Liver (tissue), 9 donors: ENCODE measurements around the gene CFAP65. TPM values are rescaled to one million over a fixed set of nuclear protein-coding genes. Genes with fewer than 3 reads are reported as not detected.

ENCODE experiments used
- DNase-seq: peaks from one replicate; pipeline ENCODE4 v3.0.0-alpha.2; 2017; ENCODE audit warnings: low spot score
- H3K27ac ChIP-seq, 2 donors: one replicate each; pipeline ENCODE4 v1.7.0; 2013; ENCODE audit warnings: inconsistent platforms in 2 of 2, low read length in 2 of 2, control low read depth in 1 of 2, low read depth in 1 of 2, mild to moderate bottlenecking in 1 of 2
- H3K27me3 ChIP-seq, 4 donors: one replicate each; pipeline versions ENCODE4 v1.6.1 to v1.7.0; 2013; ENCODE audit warnings: low read length in 3 of 4, inconsistent platforms in 1 of 4, mild to moderate bottlenecking in 1 of 4, moderate library complexity in 1 of 4; ENCODE audit not compliant: control insufficient read depth in 4 of 4, insufficient read depth in 4 of 4
- H3K36me3 ChIP-seq, 4 donors: one replicate each; pipeline versions ENCODE4 v1.6.1 to v1.7.0; 2013; ENCODE audit warnings: low read length in 3 of 4, mild to moderate bottlenecking in 3 of 4, low read depth in 1 of 4, moderate library complexity in 1 of 4; ENCODE audit not compliant: control insufficient read depth in 4 of 4, insufficient read depth in 3 of 4
- H3K4me1 ChIP-seq, 4 donors: one replicate each; pipeline versions ENCODE4 v1.6.1 to v1.7.0; 2013; ENCODE audit warnings: low read length in 3 of 4, mild to moderate bottlenecking in 3 of 4, moderate library complexity in 1 of 4; ENCODE audit not compliant: control insufficient read depth in 4 of 4, insufficient read depth in 4 of 4
- H3K4me3 ChIP-seq, 3 donors: one replicate each; pipeline versions ENCODE4 v1.6.1 to v1.7.0; 2013; ENCODE audit warnings: low read length in 3 of 3, control low read depth in 1 of 3, low read depth in 1 of 3, mild to moderate bottlenecking in 1 of 3
- H3K9ac ChIP-seq, 2 donors: one replicate each; pipeline ENCODE4 v1.7.0; 2013; ENCODE audit warnings: low read length in 2 of 2, mild to moderate bottlenecking in 2 of 2, moderate library complexity in 2 of 2, control low read depth in 1 of 2, low read depth in 1 of 2
- H3K9me3 ChIP-seq, 4 donors: one replicate each; pipeline versions ENCODE4 v1.6.1 to v1.7.0; 2013; ENCODE audit warnings: low read length in 3 of 4; ENCODE audit not compliant: control insufficient read depth in 4 of 4
- CTCF ChIP-seq: fragments of 150-350 bp; IDR thresholded peaks from 2 replicates; pipeline ENCODE4 v1.5.1; 2017; ENCODE audit warnings: improper control_type of control experiment, low read depth, low read length; ENCODE audit not compliant: missing input control
- FOXA1 ChIP-seq: IDR thresholded peaks from 2 replicates; pipeline ENCODE4 v1.6.1; 2016; ENCODE audit warnings: antibody characterized with exemption
- FOXA2 ChIP-seq: IDR thresholded peaks from 2 replicates; pipeline ENCODE4 v1.6.1; 2016; ENCODE audit warnings: antibody characterized with exemption
- GABPA ChIP-seq, 2 donors: IDR thresholded peaks in 1 of 2; conservative IDR thresholded peaks in 1 of 2; 2 replicates each; pipeline ENCODE4 v1.6.1; 2016; ENCODE audit warnings: antibody characterized with exemption in 2 of 2, mild to moderate bottlenecking in 1 of 2, moderate library complexity in 1 of 2
- HNF4A ChIP-seq, 2 donors: conservative IDR thresholded peaks; 2 replicates each; pipeline ENCODE4 v1.6.1; 2016; ENCODE audit warnings: antibody characterized with exemption in 2 of 2, mild to moderate bottlenecking in 2 of 2
- HNF4G ChIP-seq: IDR thresholded peaks from 2 replicates; pipeline ENCODE4 v1.6.1; 2016; ENCODE audit warnings: antibody characterized with exemption
- JUND ChIP-seq, 2 donors: IDR thresholded peaks; 2 replicates each; pipeline ENCODE4 v1.6.1; 2016; ENCODE audit warnings: antibody characterized with exemption in 2 of 2
- NR2F2 ChIP-seq: IDR thresholded peaks from 2 replicates; pipeline ENCODE4 v1.6.1; 2016; ENCODE audit warnings: antibody characterized with exemption
- RAD21 ChIP-seq, 2 donors: IDR thresholded peaks; 2 replicates each; pipeline ENCODE4 v1.6.1; 2016; ENCODE audit warnings: antibody characterized with exemption in 2 of 2, mild to moderate bottlenecking in 2 of 2
- REST ChIP-seq: IDR thresholded peaks from 2 replicates; pipeline ENCODE4 v1.6.1; 2016; ENCODE audit warnings: antibody characterized with exemption, mild to moderate bottlenecking
- RXRA ChIP-seq, 2 donors: IDR thresholded peaks; 2 replicates each; pipeline ENCODE4 v1.6.1; 2017 to 2018; ENCODE audit warnings: antibody characterized with exemption in 2 of 2, mild to moderate bottlenecking in 1 of 2
- YY1 ChIP-seq: IDR thresholded peaks from 2 replicates; pipeline ENCODE4 v1.6.1; 2016; ENCODE audit warnings: antibody characterized with exemption, mild to moderate bottlenecking
- ZBTB33 ChIP-seq: IDR thresholded peaks from 2 replicates; pipeline ENCODE4 v1.6.1; 2016; ENCODE audit warnings: antibody characterized with exemption
- WGBS: extraction: QIAGEN DNeasy Blood & Tissue Kit; methylation state at CpG from one replicate; pipeline ENCODE4 v1.1.7; 2013; 5-methylcytosine and 5-hydroxymethylcytosine counted together
- polyA plus RNA-seq, 2 donors: library from polyadenylated mRNA; stranded (reverse) in 1 of 2; unstranded in 1 of 2; fragments of 200-250 nt in 1 of 2; fragments of >200 nt in 1 of 2; fragmentation: Nextera tagmentation in 1 of 2; extraction: Ambion mirVana in 1 of 2; gene quantifications; one replicate each; pipeline versions ENCODE4 v1.2.1 to v1.2.3, GENCODE V29; 2013 to 2015
- total RNA-seq, 2 donors: library from RNA; depleted of rRNA; stranded (reverse); fragments of >200 nt; gene quantifications; one replicate each; pipeline ENCODE4 v1.2.3, GENCODE V29; 2014
- TF ChIP-seq, protein P1 (sequence below): IDR thresholded peaks from 2 replicates; pipeline ENCODE4 v1.6.1; 2016; ENCODE audit warnings: antibody characterized with exemption
- TF ChIP-seq, protein P2 (sequence below): IDR thresholded peaks from 2 replicates; pipeline ENCODE4 v1.6.1; 2016; ENCODE audit warnings: antibody characterized with exemption
- donor health status: healthy.
- donor health status: healthy.
- donor health status: healthy.
- donor health status: healthy.
- donor health status: healthy.

The CFAP65 gene
- total and polyA plus RNA-seq, 4 donors: not detected

DNA sequence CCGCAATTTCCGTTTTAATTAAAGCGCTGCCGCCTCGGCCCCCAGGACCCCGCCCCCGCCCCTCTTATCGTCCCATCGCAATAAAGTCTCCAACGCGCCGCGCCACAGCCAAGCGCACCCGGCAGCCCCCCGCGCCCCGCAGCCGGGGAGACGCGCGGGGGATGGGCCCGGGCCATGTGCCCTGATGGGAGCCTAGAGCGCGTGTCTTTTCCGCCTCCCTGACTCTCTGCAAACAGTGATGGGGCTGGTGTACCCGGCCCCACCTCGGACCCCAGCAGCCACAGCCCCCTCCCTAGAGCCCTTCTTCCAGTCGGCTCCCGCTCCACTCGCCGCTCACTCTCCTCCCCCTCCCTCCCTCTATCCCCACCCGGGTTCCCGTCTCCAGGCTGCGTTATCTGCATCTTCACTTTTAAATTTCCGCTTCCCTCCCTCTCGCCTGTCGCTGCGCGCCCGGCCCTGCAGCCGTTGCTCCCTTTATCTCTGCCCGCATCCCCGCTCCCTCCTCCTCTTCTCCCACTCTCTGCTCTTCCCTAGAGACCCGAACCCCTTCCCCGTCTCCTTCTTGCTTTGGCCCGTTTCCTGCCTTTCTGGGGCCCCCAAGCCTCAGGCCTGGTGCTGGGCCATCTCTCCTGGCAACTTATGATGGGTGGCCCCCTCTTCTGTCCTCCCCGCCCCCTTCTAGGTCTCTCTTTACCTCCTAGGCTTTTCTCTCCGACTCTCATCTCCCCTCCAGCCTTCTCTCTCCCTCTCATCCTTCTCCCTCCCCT, 55.8 kb downstream of the CFAP65 start (continued):
- TF ChIP-seq RAD21 (IDR thresholded peaks at IDR 0.05): no peak
- TF ChIP-seq NR2F2: no peak
- TF ChIP-seq GABPA (IDR thresholded peaks at IDR 0.05 in 1 of 2, conservative IDR thresholded peaks at IDR 0.05 in 1 of 2): no peak
- TF ChIP-seq FOXA1: no peak
- TF ChIP-seq JUND (IDR thresholded peaks at IDR 0.05): no peak
- TF ChIP-seq, protein P1, sequence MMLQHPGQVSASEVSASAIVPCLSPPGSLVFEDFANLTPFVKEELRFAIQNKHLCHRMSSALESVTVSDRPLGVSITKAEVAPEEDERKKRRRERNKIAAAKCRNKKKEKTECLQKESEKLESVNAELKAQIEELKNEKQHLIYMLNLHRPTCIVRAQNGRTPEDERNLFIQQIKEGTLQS: no peak
- TF ChIP-seq FOXA2: no peak

- no peak within 1 kb of the TSS for H3K4me3 ChIP-seq
- H3K27me3 ChIP-seq: peaks cover 7 to 33% (median 20%) of the 10 kb centered on the region in 4 donors
- DNase-seq: no peak
- no peaks in the 10 kb centered on the region for H3K9me3 ChIP-seq
- peaks cover 5 to 26% (median 14%) of the 10 kb centered on the region in 4 donors for H3K4me1 ChIP-seq
- H3K36me3 ChIP-seq: no peaks in the 10 kb centered on the region
- 4% methylated on average over 32 of the region's 32 CpGs for WGBS
- no peak within 1 kb of the TSS for H3K9ac ChIP-seq
- TF ChIP-seq YY1 (no peak), ZBTB33 (no peak), RXRA (IDR thresholded peaks at IDR 0.05) (no peak), CTCF (no peak), HNF4A (conservative IDR thresholded peaks at IDR 0.05) (no peak), HNF4G (no peak), REST (no peak), JUND (IDR thresholded peaks at IDR 0.05) (no peak)
- TF ChIP-seq, protein P2, sequence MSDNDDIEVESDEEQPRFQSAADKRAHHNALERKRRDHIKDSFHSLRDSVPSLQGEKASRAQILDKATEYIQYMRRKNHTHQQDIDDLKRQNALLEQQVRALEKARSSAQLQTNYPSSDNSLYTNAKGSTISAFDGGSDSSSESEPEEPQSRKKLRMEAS: no peak
- TF ChIP-seq, protein P1: no peak
- no peak within 1 kb of the TSS for H3K27ac ChIP-seq
These were observed 56.3 kb downstream of the CFAP65 start, which contains the start of gene FEV for GRCh38 chr2:218985021-218985324. TSS of gene FEV (minus strand) at chr2:218985184. CDS start at chr2:218985075, 109 bp downstream.
